Measurements from ENCODE around the gene DNAJB5.

DNAJB5 gene

GRCh38 chr9:34959461-34959860 lies 30.1 kb upstream of the DNAJB5 start:
- no peak overlapping the region for H3K4me2 ChIP-seq (ENCODE audit: low read length, poor library complexity, severe bottlenecking)
- no peak overlapping the region for H3K23ac ChIP-seq (ENCODE audit: low read length in 2 of 2)
- H3K4ac ChIP-seq (ENCODE audit: low read depth in 1 of 2, low read length in 2 of 2): no peak overlapping the region
- H3K4me3 ChIP-seq (ENCODE audit: insufficient read depth in 1 of 2, low read depth in 1 of 2, low read length in 2 of 2): no peak overlapping the region
- no peak overlapping the region for H4K8ac ChIP-seq (ENCODE audit: low read length)
- no peak overlapping the region for H3K9ac ChIP-seq (ENCODE audit: low read length)
- 93% methylated on average over 4 of the region's 4 CpGs for WGBS
- no peak overlapping the region for H2BK120ac ChIP-seq (ENCODE audit: low read depth, low read length)
- DNase-seq: no peak
- no peak overlapping the region for H3K14ac ChIP-seq (ENCODE audit: low read length in 2 of 2)
- no peak overlapping the region for H3K18ac ChIP-seq (ENCODE audit: low read depth in 1 of 2, low read length in 2 of 2)
- H2BK5ac ChIP-seq (ENCODE audit: low read depth, low read length, poor library complexity, severe bottlenecking): no peak overlapping the region
- H3K79me1 ChIP-seq (replicated peaks; ENCODE audit: low read length, poor library complexity, severe bottlenecking): no peaks in the 10 kb centered on the region
- H2BK15ac ChIP-seq (ENCODE audit: low read depth, poor library complexity, severe bottlenecking): peak overlapping the region; percentile 18
- H4K91ac ChIP-seq (ENCODE audit: low read length): no peak overlapping the region
- H3K4me1 ChIP-seq (ENCODE audit: control insufficient read depth, insufficient read depth, low read depth, low read length): peaks cover 9% of the 10 kb centered on the region
- H2AK5ac ChIP-seq (ENCODE audit: low read length, severe bottlenecking): no peak overlapping the region
- no peak overlapping the region for H2BK12ac ChIP-seq (ENCODE audit: low read length in 2 of 2)
- H3K9me3 ChIP-seq (ENCODE audit: control insufficient read depth, low read length): no peaks in the 10 kb centered on the region
- H3K27me3 ChIP-seq (ENCODE audit: control insufficient read depth in 1 of 2, insufficient read depth in 1 of 2, low read length in 2 of 2): peaks cover 69 to 80% of the 10 kb centered on the region in 2 experiments
- no peak overlapping the region for H3K27ac ChIP-seq (ENCODE audit: low read length, poor library complexity, severe bottlenecking)
- no peaks in the 10 kb centered on the region for H3K36me3 ChIP-seq (ENCODE audit: control insufficient read depth in 1 of 2, insufficient read depth in 2 of 2, low read depth in 1 of 2, low read length in 2 of 2)
- no peak overlapping the region for H2AFZ ChIP-seq (ENCODE audit: low read depth, low read length)

GRCh38 chr9:34961574-34962490 lies 27.7 kb upstream of the DNAJB5 start:
- Histone ChIP-seq H2BK120ac (ENCODE audit: low read depth, low read length) (no peak overlapping the region), H3K9ac (ENCODE audit: low read length) (no peak overlapping the region), H2AK5ac (ENCODE audit: low read length, severe bottlenecking) (no peak overlapping the region), H3K4me3 (ENCODE audit: insufficient read depth in 1 of 2, low read depth in 1 of 2, low read length in 2 of 2) (no peak overlapping the region), H3K4ac (ENCODE audit: low read depth in 1 of 2, low read length in 2 of 2) (no peak overlapping the region), H3K4me1 (ENCODE audit: control insufficient read depth, insufficient read depth, low read depth, low read length) (peaks cover 9% of the 10 kb centered on the region), H4K91ac (ENCODE audit: low read length) (no peak overlapping the region), H3K79me1 (replicated peaks; ENCODE audit: low read length, poor library complexity, severe bottlenecking) (no peaks in the 10 kb centered on the region), H3K4me2 (ENCODE audit: low read length, poor library complexity, severe bottlenecking) (no peak overlapping the region), H2AFZ (ENCODE audit: low read depth, low read length) (no peak overlapping the region), H4K8ac (ENCODE audit: low read length) (no peak overlapping the region), H3K23ac (ENCODE audit: low read length in 2 of 2) (no peak overlapping the region), H2BK15ac (ENCODE audit: low read depth, poor library complexity, severe bottlenecking) (no peak overlapping the region), H3K36me3 (ENCODE audit: control insufficient read depth in 1 of 2, insufficient read depth in 2 of 2, low read depth in 1 of 2, low read length in 2 of 2) (no peaks in the 10 kb centered on the region), H2BK12ac (ENCODE audit: low read length in 2 of 2) (no peak overlapping the region), H2BK5ac (ENCODE audit: low read depth, low read length, poor library complexity, severe bottlenecking) (no peak overlapping the region), H3K9me3 (ENCODE audit: control insufficient read depth, low read length) (no peaks in the 10 kb centered on the region), H3K14ac (ENCODE audit: low read length in 2 of 2) (no peak overlapping the region), H3K18ac (ENCODE audit: low read depth in 1 of 2, low read length in 2 of 2) (no peak overlapping the region), H3K27me3 (ENCODE audit: control insufficient read depth in 1 of 2, insufficient read depth in 1 of 2, low read length in 2 of 2) (peaks cover 77 to 79% of the 10 kb centered on the region in 2 experiments), H3K27ac (ENCODE audit: low read length, poor library complexity, severe bottlenecking) (no peak overlapping the region)
- WGBS: 49% methylated on average over 5 of the region's 5 CpGs
- DNase-seq: peak; percentile 64

DNA sequence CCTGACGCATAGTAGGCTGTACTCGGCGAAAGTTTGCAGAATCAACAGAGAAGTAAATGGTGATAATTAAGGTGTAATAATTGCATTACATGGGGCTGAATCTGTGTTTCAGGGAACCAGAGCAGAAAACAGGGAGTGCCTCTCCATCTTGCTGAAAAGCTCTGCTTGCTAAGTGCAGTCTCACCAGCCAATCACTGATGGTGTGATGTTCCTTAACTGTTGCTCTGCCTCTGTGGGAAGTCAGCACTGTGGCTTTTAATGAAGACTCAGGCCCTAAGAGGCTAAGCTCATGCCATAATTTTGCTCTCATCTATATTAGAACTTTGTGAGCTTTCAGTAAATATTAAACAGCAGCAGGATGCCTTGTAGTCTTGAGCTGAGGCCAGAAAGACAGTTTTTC lies 27.0 kb upstream of the DNAJB5 start:
- no peak overlapping the region for H4K8ac ChIP-seq (ENCODE audit: low read length)
- no peak overlapping the region for H3K4me2 ChIP-seq (ENCODE audit: low read length, poor library complexity, severe bottlenecking)
- no peaks in the 10 kb centered on the region for H3K79me1 ChIP-seq (replicated peaks; ENCODE audit: low read length, poor library complexity, severe bottlenecking)
- DNase-seq: no peak
- no peaks in the 10 kb centered on the region for H3K9me3 ChIP-seq (ENCODE audit: control insufficient read depth, low read length)
- no peak overlapping the region for H2AFZ ChIP-seq (ENCODE audit: low read depth, low read length)
- H2AK5ac ChIP-seq (ENCODE audit: low read length, severe bottlenecking): no peak overlapping the region
- no peak overlapping the region for H3K23ac ChIP-seq (ENCODE audit: low read length in 2 of 2)
- H3K18ac ChIP-seq (ENCODE audit: low read depth in 1 of 2, low read length in 2 of 2): no peak overlapping the region
- no peak overlapping the region for H2BK120ac ChIP-seq (ENCODE audit: low read depth, low read length)
- H3K27ac ChIP-seq (ENCODE audit: low read length, poor library complexity, severe bottlenecking): no peak overlapping the region
- no peak overlapping the region for H3K4me3 ChIP-seq (ENCODE audit: insufficient read depth in 1 of 2, low read depth in 1 of 2, low read length in 2 of 2)
- H3K27me3 ChIP-seq (ENCODE audit: control insufficient read depth in 1 of 2, insufficient read depth in 1 of 2, low read length in 2 of 2): peaks cover 72 to 79% of the 10 kb centered on the region in 2 experiments
- no peak overlapping the region for H2BK5ac ChIP-seq (ENCODE audit: low read depth, low read length, poor library complexity, severe bottlenecking)
- no peak overlapping the region for H2BK12ac ChIP-seq (ENCODE audit: low read length in 2 of 2)
- peaks cover 8% of the 10 kb centered on the region for H3K4me1 ChIP-seq (ENCODE audit: control insufficient read depth, insufficient read depth, low read depth, low read length)
- no peak overlapping the region for H4K91ac ChIP-seq (ENCODE audit: low read length)
- no peak overlapping the region for H3K9ac ChIP-seq (ENCODE audit: low read length)
- H3K4ac ChIP-seq (ENCODE audit: low read depth in 1 of 2, low read length in 2 of 2): no peak overlapping the region
- no peak overlapping the region for H2BK15ac ChIP-seq (ENCODE audit: low read depth, poor library complexity, severe bottlenecking)
- H3K36me3 ChIP-seq (ENCODE audit: control insufficient read depth in 1 of 2, insufficient read depth in 2 of 2, low read depth in 1 of 2, low read length in 2 of 2): no peaks in the 10 kb centered on the region
- WGBS: 99% methylated on average over 3 of the region's 3 CpGs
- H3K14ac ChIP-seq (ENCODE audit: low read length in 2 of 2): no peak overlapping the region

GRCh38 chr9:34963552-34963951 lies 26.0 kb upstream of the DNAJB5 start:
- 67% methylated on average over 2 of the region's 2 CpGs for WGBS

More at GRCh38 chr9:34963552-34963951, 26.0 kb upstream of the DNAJB5 start:
- no peak overlapping the region for H2AK5ac ChIP-seq (ENCODE audit: low read length, severe bottlenecking)
- no peak overlapping the region for H4K8ac ChIP-seq (ENCODE audit: low read length)
- H3K18ac ChIP-seq (ENCODE audit: low read depth in 1 of 2, low read length in 2 of 2): no peak overlapping the region
- H3K4me2 ChIP-seq (ENCODE audit: low read length, poor library complexity, severe bottlenecking): no peak overlapping the region
- no peak overlapping the region for H3K14ac ChIP-seq (ENCODE audit: low read length in 2 of 2)
- no peak overlapping the region for H3K9ac ChIP-seq (ENCODE audit: low read length)
- no peak overlapping the region for H3K4ac ChIP-seq (ENCODE audit: low read depth in 1 of 2, low read length in 2 of 2)
- no peaks in the 10 kb centered on the region for H3K9me3 ChIP-seq (ENCODE audit: control insufficient read depth, low read length)
- peaks cover 75% of the 10 kb centered on the region in 2 experiments for H3K27me3 ChIP-seq (ENCODE audit: control insufficient read depth in 1 of 2, insufficient read depth in 1 of 2, low read length in 2 of 2)
- no peak overlapping the region for H2BK15ac ChIP-seq (ENCODE audit: low read depth, poor library complexity, severe bottlenecking)
- H3K27ac ChIP-seq (ENCODE audit: low read length, poor library complexity, severe bottlenecking): no peak overlapping the region
- peaks cover under 1% of the 10 kb centered on the region for H3K4me1 ChIP-seq (ENCODE audit: control insufficient read depth, insufficient read depth, low read depth, low read length)
- DNase-seq: no peak
- H2BK12ac ChIP-seq (ENCODE audit: low read length in 2 of 2): no peak overlapping the region
- no peak overlapping the region for H2BK120ac ChIP-seq (ENCODE audit: low read depth, low read length)
- H2AFZ ChIP-seq (ENCODE audit: low read depth, low read length): no peak overlapping the region
- no peaks in the 10 kb centered on the region for H3K36me3 ChIP-seq (ENCODE audit: control insufficient read depth in 1 of 2, insufficient read depth in 2 of 2, low read depth in 1 of 2, low read length in 2 of 2)
- no peaks in the 10 kb centered on the region for H3K79me1 ChIP-seq (replicated peaks; ENCODE audit: low read length, poor library complexity, severe bottlenecking)
- H3K23ac ChIP-seq (ENCODE audit: low read length in 2 of 2): no peak overlapping the region
- H4K91ac ChIP-seq (ENCODE audit: low read length): no peak overlapping the region
- no peak overlapping the region for H3K4me3 ChIP-seq (ENCODE audit: insufficient read depth in 1 of 2, low read depth in 1 of 2, low read length in 2 of 2)
- H2BK5ac ChIP-seq (ENCODE audit: low read depth, low read length, poor library complexity, severe bottlenecking): no peak overlapping the region
